PC-9 (cell line): ENCODE data around the gene ZNF492.

Experiments
- CTCF ChIP-seq: fragments of 200-600 bp; sonication (generic); conservative IDR thresholded peaks from 2 replicates; pipeline ENCODE4 v1.6.1; 2017; ENCODE audit warnings: mixed run types, antibody characterized with exemption, mild to moderate bottlenecking, moderate library complexity
- EZH2 ChIP-seq: fragments of 200-600 bp; sonication (generic); IDR thresholded peaks from 2 replicates; pipeline ENCODE4 v1.8.0; 2017; ENCODE audit warnings: antibody characterized with exemption, low read depth

GRCh38 chr19:22600690-22601648, 33.2 kb upstream of the ZNF492 start:
- TF ChIP-seq CTCF (no peak; the same call in 1 of the 2 replicates), EZH2 (no peak)
